HG03066 (cell line): ENCODE measurements around the gene TLR4.

Experiments
- ATAC-seq: cut with Tn5 transposase; IDR thresholded peaks from one replicate; pipeline ENCODE4 v1.9.1; 2021; ENCODE audit warnings: low read depth; ENCODE audit not compliant: unreplicated experiment

Gene TLR4

GRCh38 chr9:117742131-117742530 lies 37.9 kb downstream of the TLR4 start:
- no peak for ATAC-seq

GRCh38 chr9:117744369-117744768 lies 40.2 kb downstream of the TLR4 start:
- ATAC-seq, result no peak

- no peak for ATAC-seq
Observed at GRCh38 chr9:117744856-117745389, 40.7 kb downstream of the TLR4 start.

- ATAC-seq, result no peak
Observed at GRCh38 chr9:117745598-117745997, 41.4 kb downstream of the TLR4 start.

- no peak for ATAC-seq
Observed at GRCh38 chr9:117746263-117746662, 42.1 kb downstream of the TLR4 start.

GRCh38 chr9:117747386-117747970 lies 43.3 kb downstream of the TLR4 start:
- ATAC-seq, result no peak

- no peak for ATAC-seq
Observed at GRCh38 chr9:117750401-117750800, 46.2 kb downstream of the TLR4 start.

GRCh38 chr9:117752894-117753293 lies 48.7 kb downstream of the TLR4 start:
- no peak for ATAC-seq

GRCh38 chr9:117757561-117758190 lies 53.5 kb downstream of the TLR4 start:
- ATAC-seq, result no peak

- no peak for ATAC-seq
Observed at GRCh38 chr9:117763314-117763713, 59.1 kb downstream of the TLR4 start.

GRCh38 chr9:117768750-117769395 lies 64.7 kb downstream of the TLR4 start:
- ATAC-seq, result no peak

GRCh38 chr9:117771136-117771535 lies 66.9 kb downstream of the TLR4 start:
- no peak for ATAC-seq

- no peak for ATAC-seq
Observed at GRCh38 chr9:117772960-117773359, 68.8 kb downstream of the TLR4 start.
